MG63 (cell line): ENCODE measurements around the gene TPCN1. TPM values are rescaled to one million over a fixed set of nuclear protein-coding genes. Genes with fewer than 3 reads are reported as not detected.

Experiments
- DNase-seq: peaks from one replicate; pipeline ENCODE4 v3.0.0-alpha.2; 2020
- H3K27me3 ChIP-seq: fragments of 250-450 bp; sonication (Bioruptor Pico); 2 replicates; pipeline ENCODE4 v1.5.1; 2020; ENCODE audit warnings: mild to moderate bottlenecking, moderate library complexity
- H3K36me3 ChIP-seq: fragments of 250-450 bp; sonication (Bioruptor Pico); 2 replicates; pipeline ENCODE4 v1.5.1; 2020; ENCODE audit warnings: mild to moderate bottlenecking, moderate library complexity
- H3K4me3 ChIP-seq: fragments of 250-450 bp; sonication (Bioruptor Pico); 2 replicates; pipeline ENCODE4 v1.5.1; 2020; ENCODE audit warnings: mild to moderate bottlenecking, moderate library complexity
- H3K9me3 ChIP-seq: fragments of 250-450 bp; sonication (Bioruptor Pico); 2 replicates; pipeline ENCODE4 v1.5.1; 2020; ENCODE audit warnings: mild to moderate bottlenecking, moderate library complexity
- total RNA-seq: library from RNA; depleted of rRNA; stranded (reverse); fragments of >200 nt; shearing (Covaris generic); gene quantifications from 2 replicates; pipeline ENCODE4 v1.2.3, GENCODE V29; 2014; ENCODE audit warnings: low replicate concordance

The TPCN1 gene
- total RNA-seq, 1 experiment from 2014 or later: 5.4 TPM

DNA sequence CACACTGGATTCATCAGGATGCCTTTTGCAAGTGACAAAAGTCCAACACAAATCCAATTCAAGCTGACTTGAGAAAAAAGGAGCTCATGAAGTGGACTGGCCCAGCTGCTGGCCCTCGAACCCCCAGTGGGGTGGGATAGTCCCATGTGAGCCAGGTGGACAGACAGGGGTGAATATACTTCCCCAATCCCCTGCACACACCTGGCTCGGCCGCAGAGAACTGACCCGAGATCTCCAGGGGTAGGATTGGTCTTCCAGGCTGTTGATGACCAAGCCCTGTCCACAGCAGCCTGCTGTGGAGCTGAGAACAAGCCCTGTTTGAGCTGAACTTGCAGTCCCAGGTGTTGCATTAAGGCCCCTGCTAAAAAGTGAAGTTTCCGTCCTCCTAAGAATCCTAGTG is 56.2 kb downstream of the TPCN1 start:
- Histone ChIP-seq H3K4me3 (no peak overlapping the region), H3K36me3 (no peaks in the 10 kb centered on the region), H3K27me3 (no peaks in the 10 kb centered on the region), H3K9me3 (no peaks in the 10 kb centered on the region)
- no peak for DNase-seq

DNA sequence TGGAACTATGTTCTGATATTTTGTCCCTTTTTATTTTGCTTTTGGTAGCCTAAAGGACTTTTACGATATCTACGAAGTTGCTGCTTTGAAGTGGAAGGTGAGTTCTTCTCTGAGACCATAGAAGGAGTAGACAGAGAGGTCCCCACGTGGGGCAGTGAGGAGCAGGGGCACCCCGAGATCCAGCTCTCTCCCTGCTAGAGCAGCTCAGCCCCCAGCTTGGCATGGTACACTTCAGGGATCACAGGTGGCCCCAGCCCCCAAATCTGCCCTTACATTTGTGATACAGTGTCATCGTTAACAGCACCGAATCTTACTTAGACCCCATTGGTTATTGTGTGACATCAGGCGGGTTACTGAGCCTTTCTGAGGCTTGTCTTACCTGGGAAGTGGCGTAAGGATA is 56.9 kb downstream of the TPCN1 start:
- Histone ChIP-seq H3K4me3 (no peak overlapping the region), H3K27me3 (no peaks in the 10 kb centered on the region), H3K9me3 (no peaks in the 10 kb centered on the region), H3K36me3 (no peaks in the 10 kb centered on the region)
- DNase-seq: no peak

DNA sequence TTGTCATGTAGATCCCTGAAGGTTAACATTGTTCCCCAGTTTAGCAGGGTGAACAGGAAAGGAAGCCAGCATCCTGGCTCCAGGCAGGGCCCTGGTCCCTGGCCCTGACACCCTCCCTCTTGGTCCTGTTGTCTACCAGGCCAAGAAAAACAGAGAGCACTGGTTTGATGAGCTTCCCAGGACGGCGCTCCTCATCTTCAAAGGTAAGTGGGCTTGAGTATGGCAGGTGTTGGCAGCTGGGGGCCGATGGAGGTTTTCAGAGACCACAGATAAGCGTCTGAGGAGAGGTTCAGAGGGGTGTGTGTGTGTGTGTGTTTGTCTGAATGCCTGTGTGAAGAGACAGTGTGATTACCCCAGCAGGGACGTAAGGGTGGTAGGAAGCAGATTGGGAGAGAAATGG is 57.4 kb downstream of the TPCN1 start:
- no peak for DNase-seq
- Histone ChIP-seq H3K4me3 (no peak overlapping the region), H3K36me3 (no peaks in the 10 kb centered on the region), H3K9me3 (no peaks in the 10 kb centered on the region), H3K27me3 (no peaks in the 10 kb centered on the region)

DNA sequence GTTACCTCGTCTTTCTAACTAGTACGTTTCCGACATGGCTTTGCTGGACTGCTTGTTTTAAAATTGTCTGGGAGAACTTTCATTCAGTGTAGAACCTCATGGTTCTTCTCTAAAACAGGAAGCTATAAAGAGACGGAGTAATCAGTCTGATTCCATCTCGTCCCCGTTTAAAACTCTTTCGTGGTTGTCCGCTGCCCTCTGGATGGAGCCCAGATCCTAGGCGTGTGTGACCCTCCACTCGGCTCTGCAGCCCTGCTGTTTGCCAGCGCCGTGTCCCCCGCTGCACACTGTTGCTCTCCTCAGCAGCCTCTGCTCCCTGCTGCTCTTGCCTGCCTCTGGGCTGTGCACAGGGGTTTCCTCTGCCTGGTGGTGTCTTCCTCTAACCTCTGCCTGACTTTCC is 63.5 kb downstream of the TPCN1 start:
- no peaks in the 10 kb centered on the region for H3K9me3 ChIP-seq
- no peaks in the 10 kb centered on the region for H3K36me3 ChIP-seq
- H3K4me3 ChIP-seq: no peak overlapping the region
- H3K27me3 ChIP-seq: no peaks in the 10 kb centered on the region
- no peak for DNase-seq

DNA sequence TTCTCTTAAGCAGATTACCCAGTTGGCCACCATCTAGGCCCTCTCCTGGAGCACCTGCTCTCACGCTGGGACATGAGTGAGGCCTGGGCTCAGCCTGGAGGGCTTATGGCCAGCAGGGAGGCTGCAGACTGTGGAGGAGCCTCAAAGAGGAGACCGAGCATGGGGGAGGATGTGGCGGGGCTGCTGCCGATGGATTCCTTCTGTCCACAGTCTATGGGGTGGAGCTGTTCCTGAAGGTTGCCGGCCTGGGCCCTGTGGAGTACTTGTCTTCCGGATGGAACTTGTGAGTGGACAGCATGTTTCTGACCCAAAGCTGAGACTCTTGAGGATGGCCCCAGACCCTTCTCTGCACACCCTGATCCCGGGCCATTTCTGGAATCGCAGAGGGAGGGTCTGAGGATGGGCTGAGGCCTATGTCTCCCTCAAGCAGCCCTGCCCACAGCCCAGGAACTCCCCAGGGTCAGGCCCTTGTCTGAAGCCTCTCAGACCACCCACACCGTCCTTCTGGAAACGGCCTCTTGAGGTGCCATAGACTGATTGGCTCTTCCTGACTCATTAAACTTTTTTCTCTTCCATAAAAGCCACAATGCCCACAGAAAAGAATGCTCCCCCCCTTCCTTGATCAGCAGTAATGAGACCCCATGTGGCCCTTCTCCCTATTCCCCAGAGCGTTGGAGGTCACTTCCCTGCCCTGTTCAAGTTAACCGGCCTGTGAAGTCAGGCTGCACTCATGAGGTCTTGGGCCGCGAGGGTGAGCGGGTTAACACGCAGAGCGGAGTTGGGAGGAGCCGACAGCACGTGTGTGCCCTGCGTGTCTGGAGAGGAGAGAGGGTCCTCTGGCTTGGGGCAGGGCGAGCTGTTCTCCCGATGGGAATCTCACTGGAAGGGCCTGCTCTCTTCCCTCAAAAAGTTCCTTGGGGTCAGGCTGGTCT is 64.7 kb downstream of the TPCN1 start:
- no peaks in the 10 kb centered on the region for H3K27me3 ChIP-seq
- DNase-seq: no peak
- H3K4me3 ChIP-seq: no peak overlapping the region
- no peaks in the 10 kb centered on the region for H3K36me3 ChIP-seq
- H3K9me3 ChIP-seq: no peaks in the 10 kb centered on the region

DNA sequence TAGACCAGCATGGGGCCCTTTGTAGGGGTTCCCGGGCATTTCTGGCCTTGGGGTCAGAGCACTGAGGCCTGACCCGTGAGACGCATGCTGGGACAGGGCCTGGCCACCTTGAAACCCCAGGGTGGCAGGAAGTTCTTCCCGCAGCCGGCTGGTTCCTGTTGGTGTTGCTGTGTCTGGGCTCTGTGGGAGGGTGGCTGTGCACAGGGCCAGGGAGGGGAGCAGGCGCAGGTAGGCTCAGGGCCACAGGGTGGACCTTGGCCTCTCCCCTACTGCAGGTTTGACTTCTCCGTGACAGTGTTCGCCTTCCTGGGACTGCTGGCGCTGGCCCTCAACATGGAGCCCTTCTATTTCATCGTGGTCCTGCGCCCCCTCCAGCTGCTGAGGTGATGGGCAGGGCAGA is 65.4 kb downstream of the TPCN1 start:
- Histone ChIP-seq H3K36me3 (no peaks in the 10 kb centered on the region), H3K9me3 (no peaks in the 10 kb centered on the region), H3K4me3 (no peak overlapping the region), H3K27me3 (no peaks in the 10 kb centered on the region)
- no peak for DNase-seq

DNA sequence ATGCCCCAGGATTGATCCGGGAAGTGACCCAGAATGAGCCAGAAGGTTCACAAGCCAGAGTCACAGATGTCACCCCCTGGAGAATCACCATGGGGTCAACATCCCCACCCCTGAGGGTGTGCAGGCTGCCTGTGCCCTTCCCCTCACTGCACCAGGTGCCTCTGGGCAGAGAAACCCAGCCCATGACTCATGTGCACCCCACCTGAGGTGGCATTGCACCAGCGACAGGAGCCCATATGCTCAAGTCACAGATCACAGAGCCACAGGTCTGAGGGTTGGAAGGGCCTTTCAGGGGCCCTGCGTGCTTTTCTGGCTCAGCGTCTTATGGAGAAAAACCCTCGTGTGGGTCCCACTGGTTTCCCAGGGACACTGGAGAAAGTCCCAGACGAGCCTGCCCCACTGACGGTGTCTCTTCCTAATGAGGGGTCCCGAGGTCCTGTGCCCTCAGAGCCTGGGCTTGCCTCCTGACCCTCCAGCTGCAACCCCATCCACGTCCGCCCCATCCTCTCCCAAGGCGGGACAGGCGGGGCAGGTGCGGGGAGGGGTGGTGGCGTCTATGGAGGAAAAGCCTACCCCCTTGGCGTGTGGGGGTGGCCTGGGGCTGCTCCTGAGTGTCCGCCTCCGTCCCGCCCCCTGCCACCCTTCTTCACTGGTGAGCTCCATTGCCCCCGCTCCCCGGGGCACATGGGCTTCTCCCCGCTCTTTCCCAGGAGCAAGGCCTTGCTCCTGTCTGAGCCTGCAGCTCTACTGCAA is 66.1 kb downstream of the TPCN1 start:
- no peak overlapping the region for H3K4me3 ChIP-seq
- no peaks in the 10 kb centered on the region for H3K9me3 ChIP-seq
- H3K27me3 ChIP-seq: no peaks in the 10 kb centered on the region
- DNase-seq: no peak
- no peaks in the 10 kb centered on the region for H3K36me3 ChIP-seq

DNA sequence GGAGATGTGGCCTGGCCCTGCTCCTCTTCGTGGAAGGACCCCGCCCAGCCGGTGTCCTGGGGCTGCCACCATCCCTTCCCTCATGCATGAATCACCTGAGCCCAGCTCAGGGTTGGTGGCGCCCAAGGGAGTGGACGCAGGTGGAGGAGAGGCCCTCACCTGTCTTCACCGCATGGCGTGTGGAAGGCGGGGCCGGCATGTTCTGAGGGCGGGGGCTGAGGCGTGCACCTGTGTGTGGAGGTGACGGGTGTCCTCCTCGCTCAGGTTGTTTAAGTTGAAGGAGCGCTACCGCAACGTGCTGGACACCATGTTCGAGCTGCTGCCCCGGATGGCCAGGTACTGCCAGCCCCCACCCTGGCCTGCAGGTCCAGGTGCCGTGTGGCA is 66.6 kb downstream of the TPCN1 start:
- no peaks in the 10 kb centered on the region for H3K27me3 ChIP-seq
- H3K9me3 ChIP-seq: no peaks in the 10 kb centered on the region
- no peaks in the 10 kb centered on the region for H3K36me3 ChIP-seq
- no peak overlapping the region for H3K4me3 ChIP-seq
- no peak for DNase-seq

DNA sequence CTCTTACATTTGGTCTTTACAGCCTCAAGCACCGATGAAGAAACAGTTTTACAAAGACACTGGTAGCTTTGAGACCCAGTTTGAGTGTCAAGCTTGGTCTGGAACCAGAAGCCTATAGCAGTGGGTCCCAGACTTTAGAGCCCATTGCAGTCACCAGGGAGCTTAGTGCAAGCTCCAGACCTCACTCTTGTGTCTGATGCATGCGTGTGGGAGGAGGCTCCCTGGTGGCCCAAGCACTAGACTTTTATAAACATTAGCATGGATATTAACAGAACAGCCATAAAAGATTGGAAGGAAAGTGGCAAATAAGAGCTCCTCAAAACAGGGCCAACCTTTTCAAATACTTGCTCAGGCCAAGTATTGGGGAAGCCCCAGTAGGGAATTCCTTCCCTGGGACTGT is 68.1 kb downstream of the TPCN1 start:
- no peaks in the 10 kb centered on the region for H3K9me3 ChIP-seq
- H3K36me3 ChIP-seq: no peaks in the 10 kb centered on the region
- H3K27me3 ChIP-seq: no peaks in the 10 kb centered on the region
- DNase-seq: no peak
- H3K4me3 ChIP-seq: no peak overlapping the region

DNA sequence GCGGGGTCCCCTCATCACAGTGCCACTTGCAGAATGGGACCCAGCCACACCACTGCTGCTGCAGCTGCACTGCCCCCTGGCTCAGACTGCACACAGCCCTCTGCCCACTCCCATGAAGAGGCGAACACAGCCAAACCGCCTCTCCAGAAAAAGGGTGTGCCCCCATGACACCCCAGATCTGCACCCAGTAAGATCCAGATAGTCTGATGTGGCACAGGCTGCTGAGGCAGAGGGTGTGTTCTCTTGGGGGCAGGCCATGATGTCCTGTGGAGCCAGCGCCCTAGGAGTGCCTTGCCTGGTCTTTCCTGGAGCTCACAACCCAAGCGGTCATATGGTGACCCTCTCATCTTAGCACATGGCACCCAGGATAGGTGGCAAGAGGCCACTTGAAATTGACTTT is 69.2 kb downstream of the TPCN1 start:
- DNase-seq: no peak
- no peaks in the 10 kb centered on the region for H3K36me3 ChIP-seq
- no peaks in the 10 kb centered on the region for H3K27me3 ChIP-seq
- H3K9me3 ChIP-seq: no peaks in the 10 kb centered on the region
- no peak overlapping the region for H3K4me3 ChIP-seq

DNA sequence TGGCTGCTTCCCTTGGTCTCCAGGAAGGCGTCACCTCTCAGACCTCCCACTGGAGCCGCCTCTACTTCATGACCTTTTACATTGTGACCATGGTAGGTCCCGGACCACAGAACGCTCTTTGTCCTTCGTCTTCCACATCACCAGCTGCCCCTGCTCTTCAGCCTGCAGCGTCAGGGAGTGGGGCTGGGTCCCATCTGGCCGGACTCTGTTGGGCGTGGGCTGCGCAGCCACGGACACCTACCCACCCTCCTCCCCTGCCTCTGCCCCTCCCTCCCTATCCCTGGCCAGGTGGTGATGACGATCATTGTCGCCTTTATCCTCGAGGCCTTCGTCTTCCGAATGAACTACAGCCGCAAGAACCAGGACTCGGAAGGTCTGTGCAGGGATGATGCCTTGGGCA is 70.3 kb downstream of the TPCN1 start:
- Histone ChIP-seq H3K36me3 (no peaks in the 10 kb centered on the region), H3K4me3 (no peak overlapping the region), H3K9me3 (no peaks in the 10 kb centered on the region), H3K27me3 (no peaks in the 10 kb centered on the region)
- no peak for DNase-seq

DNA sequence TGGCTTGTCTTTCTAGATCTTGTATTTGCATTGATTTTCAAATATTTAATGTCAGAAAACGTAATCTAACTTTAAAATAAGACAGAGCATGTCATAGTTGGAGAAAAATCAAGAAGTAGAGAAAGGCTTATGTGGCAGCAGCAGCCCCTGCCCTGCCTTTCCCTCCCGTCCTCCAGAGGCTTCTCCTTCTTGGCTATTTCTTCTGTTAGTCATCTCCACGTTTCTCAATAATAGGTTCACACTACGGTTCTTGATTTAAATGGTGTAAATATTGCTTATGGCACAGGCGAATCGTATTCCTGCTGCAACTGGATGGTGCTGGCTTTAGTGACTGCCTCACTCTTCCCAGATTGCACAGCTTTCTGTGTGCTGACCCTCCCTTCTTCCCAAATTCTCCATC is 70.8 kb downstream of the TPCN1 start:
- Histone ChIP-seq H3K9me3 (no peaks in the 10 kb centered on the region), H3K36me3 (no peaks in the 10 kb centered on the region), H3K27me3 (no peaks in the 10 kb centered on the region), H3K4me3 (no peak overlapping the region)
- no peak for DNase-seq

DNA sequence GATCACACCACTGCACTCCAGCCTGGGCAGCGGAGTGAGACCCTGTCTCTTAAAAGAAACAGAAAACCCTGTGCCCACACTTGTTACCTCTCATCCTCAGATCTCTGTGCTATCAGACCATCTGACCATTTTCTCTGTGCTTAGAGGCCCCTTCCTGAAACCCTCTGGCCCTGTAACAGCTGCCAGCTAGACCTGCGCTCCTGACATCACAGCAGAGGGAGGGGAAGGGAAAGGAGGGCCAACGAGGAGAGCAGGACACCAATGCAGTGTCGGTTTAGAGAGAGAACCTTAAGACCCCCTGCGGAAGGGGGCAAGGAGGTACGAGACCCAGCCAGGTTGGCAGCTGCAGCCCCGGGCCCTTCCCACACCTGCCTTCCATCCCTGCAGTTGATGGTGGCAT is 71.3 kb downstream of the TPCN1 start:
- no peaks in the 10 kb centered on the region for H3K36me3 ChIP-seq
- H3K27me3 ChIP-seq: no peaks in the 10 kb centered on the region
- no peak overlapping the region for H3K4me3 ChIP-seq
- DNase-seq: no peak
- H3K9me3 ChIP-seq: no peaks in the 10 kb centered on the region

DNA sequence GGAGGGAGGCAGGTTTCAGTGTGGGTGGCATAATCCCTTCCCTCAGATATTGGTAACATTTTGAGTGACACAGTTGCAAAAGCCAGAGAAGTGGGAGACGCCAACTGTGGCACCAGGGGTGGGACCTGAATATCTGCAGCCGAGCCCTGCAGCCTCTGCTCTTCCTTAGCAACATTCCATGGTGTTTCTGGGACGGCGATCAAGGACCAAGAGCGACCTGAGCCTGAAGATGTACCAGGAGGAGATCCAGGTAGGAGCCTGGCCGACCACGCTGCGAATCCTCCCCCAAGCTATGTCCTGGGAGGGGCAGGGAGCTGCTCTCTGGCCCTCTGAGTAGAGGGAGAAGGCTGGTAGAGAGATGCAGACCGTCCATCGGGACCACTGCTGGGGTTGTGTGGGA is 71.8 kb downstream of the TPCN1 start:
- no peak overlapping the region for H3K4me3 ChIP-seq

DNA sequence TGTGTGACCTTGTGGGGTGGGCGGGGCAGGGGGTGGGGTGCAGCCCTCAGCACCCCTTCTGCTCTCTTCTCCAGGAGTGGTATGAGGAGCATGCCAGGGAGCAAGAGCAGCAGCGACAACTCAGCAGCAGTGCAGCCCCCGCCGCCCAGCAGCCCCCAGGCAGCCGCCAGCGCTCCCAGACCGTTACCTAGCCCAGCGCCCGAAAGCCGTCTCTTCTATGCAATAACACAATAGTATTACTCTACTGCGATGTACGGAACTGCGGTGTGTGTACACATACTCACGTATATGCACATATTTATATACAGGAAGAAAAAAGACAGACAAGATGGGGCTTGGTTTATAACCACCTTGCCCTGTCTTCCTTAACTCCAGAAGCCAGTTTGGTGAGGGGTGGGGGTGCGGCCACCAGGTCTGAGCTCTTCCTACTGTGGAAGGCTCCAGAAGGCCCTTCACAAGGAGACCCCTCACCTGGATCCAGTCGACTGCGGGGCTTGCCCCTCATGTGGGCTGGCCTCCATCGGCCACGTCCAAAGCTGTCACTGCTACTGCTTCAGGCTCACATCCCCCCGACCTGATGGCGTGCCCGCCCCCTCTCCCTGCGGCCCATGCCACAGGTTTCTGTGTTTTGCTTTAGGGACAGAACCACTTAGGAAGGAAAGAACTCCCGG is 74.8 kb downstream of the TPCN1 start:
- Histone ChIP-seq H3K4me3 (no peak overlapping the region), H3K27me3 (no peaks in the 10 kb centered on the region), H3K9me3 (no peaks in the 10 kb centered on the region), H3K36me3 (no peaks in the 10 kb centered on the region)
- no peak for DNase-seq

More for the DNA sequence above, 71.8 kb downstream of the TPCN1 start:
- Histone ChIP-seq H3K36me3 (no peaks in the 10 kb centered on the region), H3K9me3 (no peaks in the 10 kb centered on the region), H3K27me3 (no peaks in the 10 kb centered on the region)
- DNase-seq: no peak

DNA sequence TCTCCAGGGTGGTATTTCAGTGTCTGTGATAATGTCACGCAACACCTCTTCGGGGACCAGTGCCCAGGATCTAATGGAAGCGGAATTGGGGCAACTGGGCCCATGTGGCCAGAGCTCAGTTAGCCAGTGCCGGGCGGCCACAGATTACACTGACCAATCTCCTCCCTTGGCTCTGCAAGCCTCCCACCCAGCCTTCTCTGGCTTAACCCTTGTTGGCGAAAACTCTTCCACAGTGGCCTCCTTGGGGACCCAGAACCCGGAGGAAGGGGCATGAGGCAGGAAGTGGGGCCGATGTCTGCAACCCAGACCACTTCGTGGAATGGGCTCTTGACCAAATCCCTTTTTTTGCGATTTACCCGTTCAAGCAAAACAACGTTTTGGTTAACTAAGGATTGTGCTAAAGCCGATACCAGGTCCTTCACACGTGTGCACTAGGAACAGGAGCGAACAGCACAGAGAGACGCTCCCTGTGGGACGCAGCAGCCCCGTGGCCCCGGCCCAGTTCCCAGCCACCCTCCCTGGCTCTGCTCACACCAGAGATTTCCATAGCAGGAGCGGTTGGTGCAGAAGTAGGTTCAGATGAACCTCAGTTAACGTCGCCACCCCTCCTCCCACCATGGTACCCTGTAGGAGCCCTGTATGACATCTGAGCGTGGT is 75.4 kb downstream of the TPCN1 start:
- no peak overlapping the region for H3K4me3 ChIP-seq
- no peak for DNase-seq
- no peaks in the 10 kb centered on the region for H3K36me3 ChIP-seq
- no peaks in the 10 kb centered on the region for H3K9me3 ChIP-seq
- H3K27me3 ChIP-seq: no peaks in the 10 kb centered on the region

DNA sequence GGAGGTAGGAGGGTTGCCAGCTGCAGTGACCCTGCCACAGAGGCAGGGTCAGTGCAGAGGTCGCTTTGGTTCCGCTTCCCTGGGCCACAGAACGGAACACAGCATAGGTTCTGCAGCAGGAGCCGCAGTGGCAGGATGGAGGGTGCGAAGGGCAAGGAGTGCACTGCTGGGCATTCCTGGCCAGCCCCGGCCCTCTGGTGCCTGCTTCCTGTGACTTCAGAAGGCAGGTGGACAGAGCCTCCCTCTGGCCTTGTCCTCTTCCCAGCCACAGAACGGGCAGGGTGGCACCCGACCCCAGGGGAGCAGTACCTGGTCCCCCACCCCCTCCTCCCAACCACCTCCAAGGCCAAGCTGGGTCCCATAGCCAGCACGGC is 75.9 kb downstream of the TPCN1 start:
- no peaks in the 10 kb centered on the region for H3K27me3 ChIP-seq
- DNase-seq: no peak
- H3K9me3 ChIP-seq: no peaks in the 10 kb centered on the region
- H3K4me3 ChIP-seq: no peak overlapping the region
- no peaks in the 10 kb centered on the region for H3K36me3 ChIP-seq
